Iris pigment epithelial cell (primary cell): ENCODE data around the gene COL5A2.
A peak's percentile ranks its signal among the peaks of the same experiment; 100 is the strongest.

Source experiments
- DNase-seq: peaks from one replicate; pipeline ENCODE4 v3.0.0-alpha.2; 2011; ENCODE audit warnings: low read depth

Gene COL5A2

GRCh38 chr2:188997263-188997662, 182.3 kb downstream of the COL5A2 start:
- peak; percentile 66 for DNase-seq

GRCh38 chr2:188993247-188993646, 186.3 kb downstream of the COL5A2 start:
- no peak for DNase-seq

- peak; percentile 72 for DNase-seq
These were observed 192.7 kb downstream of the COL5A2 start for GRCh38 chr2:188986839-188987238.

GRCh38 chr2:188984680-188985079, 194.9 kb downstream of the COL5A2 start:
- DNase-seq, result peak; percentile 98

GRCh38 chr2:188984065-188984491, 195.5 kb downstream of the COL5A2 start:
- DNase-seq, result peak; percentile 62

DNA sequence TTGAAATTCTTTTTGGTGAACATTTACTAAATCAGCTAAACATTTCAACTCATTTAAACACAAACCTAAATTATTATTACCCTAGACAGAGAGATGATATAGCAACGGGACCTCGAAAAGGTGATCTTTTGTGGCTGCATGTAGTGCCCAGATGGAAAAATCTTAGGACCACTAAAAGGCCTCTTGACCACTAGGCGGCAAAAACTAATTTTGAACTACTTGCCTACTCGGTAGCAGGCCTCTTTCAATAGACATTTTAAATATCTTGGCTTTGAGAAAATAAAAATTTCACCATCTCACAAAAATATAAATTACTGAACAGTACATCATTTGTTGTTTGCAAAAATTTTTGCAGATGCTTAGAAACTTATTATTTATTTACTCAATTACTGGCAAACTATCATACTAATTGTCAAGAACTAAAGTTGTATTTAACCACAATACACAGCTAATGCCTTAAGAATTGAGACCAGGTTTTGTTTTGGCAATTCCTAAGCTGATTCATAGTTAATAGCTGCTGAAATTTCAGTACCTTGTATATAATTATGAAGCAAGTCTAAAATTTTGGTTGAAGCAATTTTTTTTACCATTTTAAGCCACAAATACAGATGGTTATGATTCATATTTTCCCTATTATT, 196.0 kb downstream of the COL5A2 start:
- peak; percentile 69 for DNase-seq
